Fibroblast of lung (primary cell): ENCODE data around the gene RASSF10. TPM values are rescaled to one million over a fixed set of nuclear protein-coding genes. Genes with fewer than 3 reads are reported as not detected.

Experiments
- DNase-seq, 2 donors: peaks; one replicate each; pipeline versions ENCODE4 v3.0.0 to v3.0.0-alpha.2; 2010; ENCODE audit warnings: low read depth in 2 of 2
- H2AFZ ChIP-seq: 2 replicates; pipeline ENCODE4 v1.5.1; 2012; ENCODE audit warnings: low read length, control low read depth, inconsistent platforms
- H3K27ac ChIP-seq: 2 replicates; pipeline ENCODE4 v1.5.1; 2011; ENCODE audit warnings: low read length, control low read depth; ENCODE audit not compliant: insufficient read depth
- H3K27me3 ChIP-seq: 2 replicates; pipeline ENCODE4 v1.5.1; 2011; ENCODE audit warnings: mild to moderate bottlenecking, low read length; ENCODE audit not compliant: control insufficient read depth, insufficient read depth
- H3K36me3 ChIP-seq: 2 replicates; pipeline ENCODE4 v1.5.1; 2011; ENCODE audit warnings: low read length; ENCODE audit not compliant: control insufficient read depth, insufficient read depth
- H3K4me1 ChIP-seq: 2 replicates; pipeline ENCODE4 v1.5.1; 2011; ENCODE audit warnings: low read length; ENCODE audit not compliant: control insufficient read depth, insufficient read depth; ENCODE audit errors: extremely low read depth
- H3K4me2 ChIP-seq: 2 replicates; pipeline ENCODE4 v1.5.1; 2011; ENCODE audit warnings: low read length, control low read depth; ENCODE audit not compliant: insufficient read depth; ENCODE audit errors: extremely low read depth
- H3K4me3 ChIP-seq, 4 experiments: fragments of 200-600 bp in 1 of 4; sonication (generic) in 1 of 4; replicated peaks in 1 of 4; 2 replicates each; pipeline ENCODE4 v1.5.1; 2011 to 2016; ENCODE audit warnings: low read length in 4 of 4, low read depth in 3 of 4, mild to moderate bottlenecking in 3 of 4, control low read depth in 2 of 4, inconsistent platforms in 1 of 4, mixed read lengths in 1 of 4; ENCODE audit not compliant: insufficient read depth in 1 of 4; ENCODE audit errors: control extremely low read depth in 1 of 4
- H3K79me2 ChIP-seq: 2 replicates; pipeline ENCODE4 v1.5.1; 2012; ENCODE audit warnings: mild to moderate bottlenecking, low read length, inconsistent platforms; ENCODE audit not compliant: control insufficient read depth, insufficient read depth
- H3K9ac ChIP-seq: 2 replicates; pipeline ENCODE4 v1.5.1; 2011; ENCODE audit warnings: mild to moderate bottlenecking, low read length, control low read depth; ENCODE audit not compliant: insufficient read depth
- H3K9me3 ChIP-seq: 2 replicates; pipeline ENCODE4 v1.5.1; 2012; ENCODE audit warnings: low read depth, low read length; ENCODE audit not compliant: control insufficient read depth, insufficient read depth
- H4K20me1 ChIP-seq: 2 replicates; pipeline ENCODE4 v1.5.1; 2011; ENCODE audit warnings: low read length; ENCODE audit not compliant: control insufficient read depth, insufficient read depth; ENCODE audit errors: extremely low read depth
- CTCF ChIP-seq, 2 donors: IDR thresholded peaks in 1 of 2; conservative IDR thresholded peaks in 1 of 2; 1 replicate in 1 of 2; 2 replicates in 1 of 2; pipeline ENCODE4 v1.5.1; 2011 to 2012; ENCODE audit warnings: low read length in 2 of 2, control low read depth in 1 of 2, inconsistent platforms in 1 of 2, low read depth in 1 of 2, mild to moderate bottlenecking in 1 of 2
- EZH2 ChIP-seq: IDR thresholded peaks from 2 replicates; pipeline ENCODE4 v1.5.1; 2012; ENCODE audit warnings: low read length, control low read depth, mild to moderate bottlenecking; ENCODE audit errors: missing control alignments
- polyA plus RNA-seq, 2 donors: library from polyadenylated mRNA; depleted of rRNA in 1 of 2; stranded (reverse) in 1 of 2; unstranded in 1 of 2; fragments of >200 nt; gene quantifications; 2 replicates each; pipeline ENCODE4 v1.2.1, GENCODE V29; 2011 to 2012; ENCODE audit warnings: missing spikeins in 1 of 2
- total RNA-seq: library from RNA; depleted of rRNA; stranded (reverse); fragments of >200 nt; gene quantifications from 2 replicates; pipeline ENCODE4 v1.2.1, GENCODE V29; 2014

RASSF10 gene
- total and polyA plus RNA-seq, 2 donors (not counting 1 experiment from before 2014, with no cell fraction given) = not detected

GRCh38 chr11:12966002-12966401 is 43.1 kb upstream of the RASSF10 start:
- H4K20me1 ChIP-seq = no peaks in the 10 kb centered on the region
- no peak for TF ChIP-seq EZH2
- TF ChIP-seq CTCF (conservative IDR thresholded peaks at IDR 0.05 in 1 of 2, IDR thresholded peaks at IDR 0.05 in 1 of 2; ENCODE audit: low read depth in 1 of 2, low read length in 2 of 2) = no peak
- no peak overlapping the region for H3K27ac ChIP-seq
- no peak overlapping the region for H3K4me2 ChIP-seq
- H3K4me1 ChIP-seq = no peaks in the 10 kb centered on the region
- no peaks in the 10 kb centered on the region for H3K36me3 ChIP-seq
- DNase-seq = no peak
- no peak overlapping the region for H3K9ac ChIP-seq
- no peaks in the 10 kb centered on the region for H3K9me3 ChIP-seq
- H3K4me3 ChIP-seq = no peak overlapping the region
- H3K27me3 ChIP-seq = peaks cover 13% of the 10 kb centered on the region
- H2AFZ ChIP-seq = no peak overlapping the region
- H3K79me2 ChIP-seq = no peaks in the 10 kb centered on the region

GRCh38 chr11:12968101-12968500 is 41.0 kb upstream of the RASSF10 start:
- Histone ChIP-seq H3K4me1 (no peaks in the 10 kb centered on the region), H3K4me2 (no peak overlapping the region), H4K20me1 (no peaks in the 10 kb centered on the region), H3K27me3 (peaks cover 6% of the 10 kb centered on the region), H3K36me3 (no peaks in the 10 kb centered on the region), H3K9ac (no peak overlapping the region), H3K27ac (no peak overlapping the region), H3K9me3 (no peaks in the 10 kb centered on the region), H2AFZ (no peak overlapping the region), H3K79me2 (no peaks in the 10 kb centered on the region), H3K4me3 (no peak overlapping the region)
- DNase-seq = no peak
- TF ChIP-seq CTCF (conservative IDR thresholded peaks at IDR 0.05 in 1 of 2, IDR thresholded peaks at IDR 0.05 in 1 of 2; ENCODE audit: low read depth in 1 of 2, low read length in 2 of 2) = no peak
- no peak for TF ChIP-seq EZH2

GRCh38 chr11:12968826-12969225 is 40.3 kb upstream of the RASSF10 start:
- no peak overlapping the region for H3K4me3 ChIP-seq
- H3K4me1 ChIP-seq = no peaks in the 10 kb centered on the region
- H3K36me3 ChIP-seq = no peaks in the 10 kb centered on the region
- no peak for DNase-seq
- peaks cover 6% of the 10 kb centered on the region for H3K27me3 ChIP-seq
- no peak overlapping the region for H3K4me2 ChIP-seq
- no peak overlapping the region for H2AFZ ChIP-seq
- H4K20me1 ChIP-seq = no peaks in the 10 kb centered on the region
- no peaks in the 10 kb centered on the region for H3K9me3 ChIP-seq
- H3K79me2 ChIP-seq = no peaks in the 10 kb centered on the region
- no peak overlapping the region for H3K27ac ChIP-seq
- H3K9ac ChIP-seq = no peak overlapping the region
- TF ChIP-seq EZH2 = no peak
- TF ChIP-seq CTCF (conservative IDR thresholded peaks at IDR 0.05 in 1 of 2, IDR thresholded peaks at IDR 0.05 in 1 of 2; ENCODE audit: low read depth in 1 of 2, low read length in 2 of 2) = no peak
